Mammary microvascular endothelial cell (primary cell): Measurements from ENCODE around the gene MNX1. TPM values are rescaled to one million over a fixed set of nuclear protein-coding genes. Genes with fewer than 3 reads are reported as not detected.

ENCODE experiments used
- total RNA-seq: library from RNA; depleted of rRNA; stranded (reverse); fragments of >200 nt; gene quantifications from 2 replicates; pipeline ENCODE4 v1.2.3, GENCODE V29; 2015

Gene MNX1
- total RNA-seq = not detected in 2 replicates

GRCh38 chr7:157010588-157011332, at the start of gene MNX1:
Gene MNX1 (minus strand): TSS chr7:157010663. CDS start chr7:157010350, 313 bp downstream.

Other genes with a start within 250 kb of the MNX1 start
- gene LMBR1, start 117.5 kb downstream of the MNX1 start, total RNA-seq = 33.6 and 52.9 TPM in 2 replicates
- gene NOM1, start 61.0 kb downstream of the MNX1 start, total RNA-seq = 14.0 and 14.5 TPM in 2 replicates
- gene UBE3C, start 128.3 kb upstream of the MNX1 start, total RNA-seq = 72.5 and 76.3 TPM in 2 replicates